ENCODE data around the gene CRIP2.

DNA sequence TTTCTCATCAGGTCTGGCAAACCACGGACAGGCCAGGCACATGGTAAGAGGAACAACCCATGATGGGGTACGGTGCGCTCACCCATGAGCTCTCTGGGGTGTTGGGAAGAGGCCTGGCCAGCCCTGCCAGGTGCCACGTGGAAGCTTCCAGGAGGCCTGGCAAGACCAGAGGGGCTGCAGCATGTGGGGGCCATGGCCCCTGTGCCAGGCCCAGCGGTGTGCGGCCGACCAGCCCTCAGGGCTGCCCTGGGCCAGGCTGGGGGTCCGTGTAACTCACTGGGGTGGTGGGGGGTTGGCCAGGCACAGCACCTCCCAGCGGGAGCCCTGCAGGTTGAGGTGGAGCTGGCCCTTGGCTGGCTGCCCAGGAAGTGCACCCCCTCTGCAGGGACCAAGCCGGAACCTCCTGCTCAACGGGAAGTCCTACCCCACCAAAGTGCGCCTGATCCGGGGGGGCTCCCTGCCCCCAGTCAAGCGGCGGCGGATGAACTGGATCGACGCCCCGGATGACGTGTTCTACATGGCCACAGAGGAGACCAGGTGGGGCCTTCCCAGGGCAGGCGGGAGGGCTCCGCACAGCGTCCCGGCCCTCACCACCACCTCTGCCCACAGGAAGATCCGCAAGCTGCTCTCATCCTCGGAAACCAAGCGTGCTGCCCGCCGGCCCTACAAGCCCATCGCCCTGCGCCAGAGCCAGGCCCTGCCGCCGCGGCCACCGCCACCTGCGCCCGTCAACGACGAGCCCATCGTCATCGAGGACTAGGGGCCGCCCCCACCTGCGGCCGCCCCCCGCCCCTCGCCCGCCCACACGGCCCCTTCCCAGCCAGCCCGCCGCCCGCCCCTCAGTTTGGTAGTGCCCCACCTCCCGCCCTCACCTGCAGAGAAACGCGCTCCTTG lies 4.9 kb upstream of the CRIP2 start:
- TF ChIP-seq, protein P1, sequence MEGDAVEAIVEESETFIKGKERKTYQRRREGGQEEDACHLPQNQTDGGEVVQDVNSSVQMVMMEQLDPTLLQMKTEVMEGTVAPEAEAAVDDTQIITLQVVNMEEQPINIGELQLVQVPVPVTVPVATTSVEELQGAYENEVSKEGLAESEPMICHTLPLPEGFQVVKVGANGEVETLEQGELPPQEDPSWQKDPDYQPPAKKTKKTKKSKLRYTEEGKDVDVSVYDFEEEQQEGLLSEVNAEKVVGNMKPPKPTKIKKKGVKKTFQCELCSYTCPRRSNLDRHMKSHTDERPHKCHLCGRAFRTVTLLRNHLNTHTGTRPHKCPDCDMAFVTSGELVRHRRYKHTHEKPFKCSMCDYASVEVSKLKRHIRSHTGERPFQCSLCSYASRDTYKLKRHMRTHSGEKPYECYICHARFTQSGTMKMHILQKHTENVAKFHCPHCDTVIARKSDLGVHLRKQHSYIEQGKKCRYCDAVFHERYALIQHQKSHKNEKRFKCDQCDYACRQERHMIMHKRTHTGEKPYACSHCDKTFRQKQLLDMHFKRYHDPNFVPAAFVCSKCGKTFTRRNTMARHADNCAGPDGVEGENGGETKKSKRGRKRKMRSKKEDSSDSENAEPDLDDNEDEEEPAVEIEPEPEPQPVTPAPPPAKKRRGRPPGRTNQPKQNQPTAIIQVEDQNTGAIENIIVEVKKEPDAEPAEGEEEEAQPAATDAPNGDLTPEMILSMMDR (conservative IDR thresholded peaks at IDR 0.05; ENCODE audit: low read depth, low read length), result no peak
- TF ChIP-seq EZH2 (IDR thresholded peaks at IDR 0.05; ENCODE audit: borderline replicate concordance, low read depth, low read length, poor library complexity, severe bottlenecking), result no peak

Measured in A673 (cell line).